GM18873 (cell line): ENCODE measurements around the gene LRMDA.

ENCODE experiments used
- ATAC-seq: cut with Tn5 transposase; IDR thresholded peaks from one replicate; pipeline ENCODE4 v1.9.1; 2021; ENCODE audit warnings: mild to moderate bottlenecking, moderate library complexity, moderate number of reproducible peaks; ENCODE audit not compliant: unreplicated experiment, low FRiP score

LRMDA gene

GRCh38 chr10:75880031-75880775, 448.8 kb downstream of the LRMDA start:
- no peak for ATAC-seq

GRCh38 chr10:75883081-75884072, 452.0 kb downstream of the LRMDA start:
- ATAC-seq = no peak

GRCh38 chr10:75884808-75885207, 453.4 kb downstream of the LRMDA start:
- no peak for ATAC-seq

- ATAC-seq = no peak
Measured at GRCh38 chr10:75887369-75887768, 455.9 kb downstream of the LRMDA start.

GRCh38 chr10:75887992-75888680, 456.7 kb downstream of the LRMDA start:
- no peak for ATAC-seq

GRCh38 chr10:75889051-75889450, 457.6 kb downstream of the LRMDA start:
- no peak for ATAC-seq

- ATAC-seq = no peak
Measured at GRCh38 chr10:75894761-75895160, 463.3 kb downstream of the LRMDA start.

GRCh38 chr10:75895259-75895658, 463.8 kb downstream of the LRMDA start:
- ATAC-seq = no peak

- no peak for ATAC-seq
Measured at GRCh38 chr10:75899816-75900390, 468.5 kb downstream of the LRMDA start.

- no peak for ATAC-seq
Measured at GRCh38 chr10:75902816-75903215, 471.4 kb downstream of the LRMDA start.

GRCh38 chr10:75904499-75905283, 473.3 kb downstream of the LRMDA start:
- no peak for ATAC-seq

GRCh38 chr10:75905490-75905889, 474.1 kb downstream of the LRMDA start:
- ATAC-seq = no peak

GRCh38 chr10:75910032-75910431, 478.6 kb downstream of the LRMDA start:
- no peak for ATAC-seq

GRCh38 chr10:75911426-75911825, 480.0 kb downstream of the LRMDA start:
- no peak for ATAC-seq

- no peak for ATAC-seq
Measured at GRCh38 chr10:75916906-75917305, 485.5 kb downstream of the LRMDA start.

- ATAC-seq = no peak
Measured at GRCh38 chr10:75919913-75920312, 488.5 kb downstream of the LRMDA start.

- no peak for ATAC-seq
Measured at GRCh38 chr10:75922435-75922834, 491.0 kb downstream of the LRMDA start.

- no peak for ATAC-seq
Measured at GRCh38 chr10:75924309-75924902, 493.0 kb downstream of the LRMDA start.

- ATAC-seq = no peak
Measured at GRCh38 chr10:75925999-75926398, 494.6 kb downstream of the LRMDA start.
